IPS-18c (cell line): ENCODE results near the gene KCTD1.

ENCODE experiments used
- H3K4me3 ChIP-seq: 2 replicates; pipeline ENCODE4 v1.7.0; 2013; ENCODE audit warnings: low read depth, mild to moderate bottlenecking, low read length, moderate library complexity; ENCODE audit not compliant: insufficient read depth
- H3K9me3 ChIP-seq: one replicate; pipeline ENCODE4 v1.6.1; 2013; ENCODE audit warnings: mild to moderate bottlenecking, low read length, moderate library complexity; ENCODE audit not compliant: control insufficient read depth, insufficient read depth

KCTD1 gene

GRCh38 chr18:26548415-26549262 is at the start of gene KCTD1:
KCTD1 (minus strand) TSS chr18:26548553; CDS start chr18:26548536, 17 bp downstream.
- Histone ChIP-seq H3K9me3 (no peaks in the 10 kb centered on the region), H3K4me3 (peak within 1 kb of the TSS; percentile 58)

- no peak overlapping the region for H3K4me3 ChIP-seq
- H3K9me3 ChIP-seq = no peaks in the 10 kb centered on the region
Observed at GRCh38 chr18:26593365-26594320, 45.3 kb upstream of the KCTD1 start.

DNA sequence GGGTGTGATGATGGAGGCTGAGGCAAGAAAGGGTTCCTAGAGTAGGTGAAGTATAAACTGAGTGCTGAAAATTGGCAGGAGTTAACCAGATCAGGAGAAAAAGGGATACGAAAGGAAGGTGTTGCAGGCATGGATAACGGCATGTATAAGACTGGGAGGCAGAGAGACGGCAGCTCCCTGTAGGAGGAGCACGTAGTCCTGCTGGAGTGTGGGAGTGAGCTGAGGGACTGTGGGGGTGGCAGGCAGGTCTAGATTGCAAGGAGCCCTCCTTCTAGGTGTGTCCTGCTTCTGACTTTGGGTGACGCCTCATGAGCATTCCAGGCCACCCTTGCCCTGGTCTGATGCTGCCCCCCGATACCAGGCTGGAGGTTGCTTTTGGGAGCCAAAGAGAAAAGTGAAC is 36.4 kb upstream of the KCTD1 start:
- Histone ChIP-seq H3K9me3 (no peaks in the 10 kb centered on the region), H3K4me3 (no peak overlapping the region; the same call in 1 of the 2 replicates)

GRCh38 chr18:26579941-26580618 is 31.7 kb upstream of the KCTD1 start:
- H3K4me3 ChIP-seq = no peak overlapping the region

GRCh38 chr18:26575865-26576217 is 27.5 kb upstream of the KCTD1 start:
- H3K4me3 ChIP-seq = peak overlapping the region; percentile 41; the same call in 1 of the 2 replicates
- H3K9me3 ChIP-seq = no peaks in the 10 kb centered on the region

More at GRCh38 chr18:26579941-26580618, 31.7 kb upstream of the KCTD1 start:
- no peaks in the 10 kb centered on the region for H3K9me3 ChIP-seq

GRCh38 chr18:26574958-26575864 is 26.9 kb upstream of the KCTD1 start:
- H3K4me3 ChIP-seq = peak overlapping the region; percentile 41

DNA sequence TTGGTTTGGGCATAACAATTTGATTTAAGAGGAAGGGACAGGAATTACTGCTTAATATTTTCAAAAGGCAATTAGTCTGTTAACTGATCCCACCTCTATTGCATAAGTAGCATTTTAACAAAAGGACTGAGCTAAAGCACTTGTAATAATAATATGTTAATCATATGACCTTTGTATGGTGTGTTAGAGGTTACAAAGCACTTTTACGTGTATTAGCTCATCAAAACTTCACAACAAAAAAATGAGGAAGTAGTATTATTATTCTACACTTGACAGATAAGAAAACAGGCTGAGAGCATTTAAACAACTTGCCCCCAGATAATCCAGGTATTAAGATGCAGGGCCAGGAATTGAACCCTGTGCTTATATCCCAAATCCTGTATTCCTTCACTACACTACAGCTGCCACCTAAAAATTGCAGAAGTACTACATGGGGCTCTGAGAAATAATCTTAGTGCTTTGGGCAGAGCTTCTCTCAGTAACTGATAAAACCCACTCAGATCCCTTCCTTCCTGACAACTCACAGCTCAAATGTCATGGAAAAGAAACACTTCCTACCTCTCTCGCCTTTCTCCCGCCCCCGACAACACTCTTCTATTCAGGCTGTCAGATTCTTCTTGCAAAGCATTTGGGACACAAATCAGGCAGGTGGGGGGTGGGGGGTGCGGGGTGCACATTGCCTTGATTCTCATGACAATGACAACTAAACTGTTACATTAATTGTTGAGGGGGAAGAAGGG is 20.7 kb upstream of the KCTD1 start:
- H3K4me3 ChIP-seq = no peak overlapping the region

More at GRCh38 chr18:26574958-26575864, 26.9 kb upstream of the KCTD1 start:
- no peaks in the 10 kb centered on the region for H3K9me3 ChIP-seq

GRCh38 chr18:26568513-26568912 is 20.2 kb upstream of the KCTD1 start:
- Histone ChIP-seq H3K9me3 (no peaks in the 10 kb centered on the region), H3K4me3 (no peak overlapping the region)

More for the DNA sequence above, 20.7 kb upstream of the KCTD1 start:
- no peaks in the 10 kb centered on the region for H3K9me3 ChIP-seq

DNA sequence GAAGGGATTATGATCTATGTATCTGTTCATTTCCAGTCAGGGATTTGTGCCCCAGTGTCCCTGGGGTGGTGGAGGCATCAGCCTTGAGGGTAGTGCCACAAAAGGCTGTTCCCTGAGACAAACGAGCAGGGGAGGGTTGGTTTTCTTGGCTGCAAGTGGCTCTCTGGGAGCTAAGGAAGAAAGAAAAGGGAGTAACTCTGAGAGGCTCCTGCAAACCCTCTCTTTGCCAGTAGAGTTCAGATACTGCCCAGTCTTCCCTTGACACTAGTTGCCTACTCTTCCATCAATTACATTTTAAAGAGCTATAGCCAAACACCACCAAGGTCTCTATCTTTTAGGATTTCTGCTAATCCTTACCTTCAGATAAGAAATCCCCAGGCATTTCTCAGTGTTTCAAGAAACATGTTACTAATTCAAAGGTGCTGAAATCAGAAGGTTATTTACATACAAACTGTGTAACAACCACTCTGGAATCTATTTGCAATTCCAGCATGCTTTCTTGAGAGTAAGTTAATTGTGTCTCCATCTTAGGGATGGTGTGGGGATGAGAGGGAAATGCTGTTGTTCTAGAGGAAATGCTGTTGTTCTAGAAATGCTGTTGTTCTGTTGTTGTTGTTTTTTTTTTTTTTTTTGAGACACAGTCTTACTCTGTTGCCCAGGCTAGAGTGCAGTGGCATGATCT is 18.7 kb upstream of the KCTD1 start:
- Histone ChIP-seq H3K9me3 (no peaks in the 10 kb centered on the region), H3K4me3 (no peak overlapping the region)

GRCh38 chr18:26565514-26565913 is 17.2 kb upstream of the KCTD1 start:
- Histone ChIP-seq H3K4me3 (no peak overlapping the region), H3K9me3 (no peaks in the 10 kb centered on the region)

DNA sequence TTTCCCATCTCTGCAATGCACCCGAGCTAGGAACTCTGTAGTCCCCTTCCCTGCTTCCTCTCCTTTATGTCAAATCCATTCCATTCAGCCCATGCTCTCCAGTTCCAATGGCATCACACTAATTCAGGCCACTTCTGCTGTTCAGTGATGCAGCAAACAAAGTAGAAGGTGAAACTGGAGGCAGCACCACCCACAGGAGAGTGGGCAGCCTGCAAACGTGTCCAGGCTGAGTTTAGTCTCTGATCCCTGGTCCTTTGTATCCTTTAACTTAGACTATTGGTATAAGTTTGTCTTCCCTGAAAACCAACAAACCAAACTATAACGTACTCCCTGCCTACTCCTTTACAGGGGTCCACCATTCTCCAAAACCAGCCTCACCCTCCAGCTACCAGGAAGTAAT is 14.7 kb upstream of the KCTD1 start:
- no peak overlapping the region for H3K4me3 ChIP-seq
- H3K9me3 ChIP-seq = no peaks in the 10 kb centered on the region

- H3K4me3 ChIP-seq = no peak overlapping the region
- no peaks in the 10 kb centered on the region for H3K9me3 ChIP-seq
Observed at GRCh38 chr18:26562568-26562967, 14.2 kb upstream of the KCTD1 start.

DNA sequence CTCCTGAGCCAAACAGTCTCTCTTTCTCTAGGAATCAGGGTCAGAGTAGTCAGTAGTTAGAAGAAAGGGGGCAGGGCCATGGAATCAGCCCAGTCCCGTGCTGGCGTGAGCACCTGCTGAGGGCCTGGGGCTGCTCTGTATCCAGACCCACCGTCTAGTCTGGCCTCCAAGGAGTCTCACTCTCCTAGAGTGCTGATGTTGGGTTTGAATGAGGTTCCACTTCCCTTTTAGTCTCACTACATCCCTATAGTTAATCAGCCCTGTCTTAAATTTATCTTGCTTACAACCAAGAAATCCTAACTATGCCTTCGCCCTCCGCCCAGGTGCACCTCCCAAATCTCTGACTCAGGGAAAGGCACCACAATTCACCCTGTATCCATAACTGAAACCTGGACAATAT is 13.4 kb upstream of the KCTD1 start:
- Histone ChIP-seq H3K9me3 (no peaks in the 10 kb centered on the region), H3K4me3 (no peak overlapping the region)

- H3K4me3 ChIP-seq = no peak overlapping the region
- H3K9me3 ChIP-seq = no peaks in the 10 kb centered on the region
Observed at GRCh38 chr18:26556573-26556972, 8.2 kb upstream of the KCTD1 start.

DNA sequence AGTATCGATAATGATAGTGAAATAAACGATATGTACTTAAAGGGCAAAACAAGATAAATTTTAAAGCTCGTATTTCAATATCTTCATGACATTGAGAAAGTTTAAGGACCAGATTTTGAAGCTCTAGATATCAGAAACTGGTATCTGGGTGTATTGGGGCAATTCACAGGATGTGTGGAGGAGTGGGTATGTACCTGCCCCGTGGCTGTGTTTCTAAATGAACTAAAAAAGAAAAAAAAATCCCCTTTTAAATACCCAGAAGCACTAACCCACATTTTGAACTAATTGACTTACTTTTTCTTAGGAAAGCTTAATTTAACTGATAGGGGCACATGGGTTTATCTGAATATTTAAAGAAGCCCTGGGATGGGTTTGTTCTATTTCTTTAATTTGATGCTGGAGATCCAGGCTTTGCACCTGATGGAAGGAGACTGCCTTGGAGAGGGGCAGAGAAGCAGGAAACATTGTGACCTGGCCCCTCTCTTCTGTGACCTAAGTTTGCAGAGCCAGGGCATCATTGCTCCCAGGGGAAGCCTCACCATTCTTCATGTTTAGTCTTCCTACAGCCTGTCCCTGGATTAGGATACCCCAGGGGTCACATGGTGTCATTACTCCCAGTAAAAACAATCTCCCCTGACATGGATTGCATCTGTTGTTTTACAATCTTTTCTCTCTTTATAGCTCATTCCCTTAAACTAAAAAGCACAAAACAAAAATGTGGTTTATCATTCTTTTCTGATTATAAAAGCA is 7.6 kb upstream of the KCTD1 start:
- H3K9me3 ChIP-seq = no peaks in the 10 kb centered on the region
- no peak overlapping the region for H3K4me3 ChIP-seq
